ENCODE results near the gene ABCG1.
A peak's percentile ranks its signal among the peaks of the same experiment; 100 is the strongest.

Gene ABCG1

DNA sequence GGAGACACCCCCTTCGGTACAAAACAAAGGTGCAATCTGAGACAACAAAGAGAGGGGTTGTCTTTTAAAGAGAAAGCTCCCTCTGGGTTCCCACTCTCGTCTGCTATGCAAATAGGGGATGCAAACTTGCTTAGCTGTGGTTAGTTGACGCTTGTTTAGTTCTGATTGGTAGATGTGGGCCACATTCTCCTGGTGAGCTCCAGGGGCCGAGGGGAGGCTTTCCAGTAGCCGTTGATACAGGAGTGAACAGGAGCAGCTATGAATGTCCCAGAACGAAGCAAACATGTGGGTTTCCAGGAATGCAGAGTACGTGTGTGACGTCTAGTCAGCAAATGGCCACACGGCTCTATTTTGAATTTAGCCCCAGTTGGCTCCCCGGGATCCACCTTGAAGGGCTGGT is 117.1 kb downstream of the ABCG1 start:
- TF ChIP-seq, protein P1, sequence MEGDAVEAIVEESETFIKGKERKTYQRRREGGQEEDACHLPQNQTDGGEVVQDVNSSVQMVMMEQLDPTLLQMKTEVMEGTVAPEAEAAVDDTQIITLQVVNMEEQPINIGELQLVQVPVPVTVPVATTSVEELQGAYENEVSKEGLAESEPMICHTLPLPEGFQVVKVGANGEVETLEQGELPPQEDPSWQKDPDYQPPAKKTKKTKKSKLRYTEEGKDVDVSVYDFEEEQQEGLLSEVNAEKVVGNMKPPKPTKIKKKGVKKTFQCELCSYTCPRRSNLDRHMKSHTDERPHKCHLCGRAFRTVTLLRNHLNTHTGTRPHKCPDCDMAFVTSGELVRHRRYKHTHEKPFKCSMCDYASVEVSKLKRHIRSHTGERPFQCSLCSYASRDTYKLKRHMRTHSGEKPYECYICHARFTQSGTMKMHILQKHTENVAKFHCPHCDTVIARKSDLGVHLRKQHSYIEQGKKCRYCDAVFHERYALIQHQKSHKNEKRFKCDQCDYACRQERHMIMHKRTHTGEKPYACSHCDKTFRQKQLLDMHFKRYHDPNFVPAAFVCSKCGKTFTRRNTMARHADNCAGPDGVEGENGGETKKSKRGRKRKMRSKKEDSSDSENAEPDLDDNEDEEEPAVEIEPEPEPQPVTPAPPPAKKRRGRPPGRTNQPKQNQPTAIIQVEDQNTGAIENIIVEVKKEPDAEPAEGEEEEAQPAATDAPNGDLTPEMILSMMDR (conservative IDR thresholded peaks at IDR 0.05; ENCODE audit: low read depth, low read length), result no peak
- peak; percentile 35 for DNase-seq (ENCODE audit: low read depth)
- H3K4me3 ChIP-seq (ENCODE audit: low read depth, low read length), result no peak overlapping the region

DNA sequence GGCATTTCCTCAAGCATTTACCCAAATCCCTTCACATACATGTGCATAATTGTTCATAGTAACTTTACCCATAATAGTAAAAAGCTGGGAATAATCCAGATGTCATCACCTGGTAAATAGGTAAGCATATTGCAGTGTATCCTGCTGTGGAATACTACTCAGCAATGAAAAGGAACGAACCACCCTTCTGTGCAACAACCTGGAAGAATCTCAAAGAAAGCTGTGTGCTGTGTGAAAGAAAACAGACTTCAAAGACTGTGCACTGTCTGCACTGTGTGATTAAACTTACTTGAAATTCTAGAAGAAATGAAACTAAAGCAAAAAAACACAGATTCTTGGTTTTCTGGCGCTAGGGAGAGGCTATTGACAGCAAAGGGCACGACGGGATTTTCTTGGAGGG is 118.3 kb downstream of the ABCG1 start:
- H3K4me3 ChIP-seq (ENCODE audit: low read depth, low read length), result no peak overlapping the region
- TF ChIP-seq, protein P1 (conservative IDR thresholded peaks at IDR 0.05; ENCODE audit: low read depth, low read length), result no peak
- DNase-seq (ENCODE audit: low read depth), result no peak

DNA sequence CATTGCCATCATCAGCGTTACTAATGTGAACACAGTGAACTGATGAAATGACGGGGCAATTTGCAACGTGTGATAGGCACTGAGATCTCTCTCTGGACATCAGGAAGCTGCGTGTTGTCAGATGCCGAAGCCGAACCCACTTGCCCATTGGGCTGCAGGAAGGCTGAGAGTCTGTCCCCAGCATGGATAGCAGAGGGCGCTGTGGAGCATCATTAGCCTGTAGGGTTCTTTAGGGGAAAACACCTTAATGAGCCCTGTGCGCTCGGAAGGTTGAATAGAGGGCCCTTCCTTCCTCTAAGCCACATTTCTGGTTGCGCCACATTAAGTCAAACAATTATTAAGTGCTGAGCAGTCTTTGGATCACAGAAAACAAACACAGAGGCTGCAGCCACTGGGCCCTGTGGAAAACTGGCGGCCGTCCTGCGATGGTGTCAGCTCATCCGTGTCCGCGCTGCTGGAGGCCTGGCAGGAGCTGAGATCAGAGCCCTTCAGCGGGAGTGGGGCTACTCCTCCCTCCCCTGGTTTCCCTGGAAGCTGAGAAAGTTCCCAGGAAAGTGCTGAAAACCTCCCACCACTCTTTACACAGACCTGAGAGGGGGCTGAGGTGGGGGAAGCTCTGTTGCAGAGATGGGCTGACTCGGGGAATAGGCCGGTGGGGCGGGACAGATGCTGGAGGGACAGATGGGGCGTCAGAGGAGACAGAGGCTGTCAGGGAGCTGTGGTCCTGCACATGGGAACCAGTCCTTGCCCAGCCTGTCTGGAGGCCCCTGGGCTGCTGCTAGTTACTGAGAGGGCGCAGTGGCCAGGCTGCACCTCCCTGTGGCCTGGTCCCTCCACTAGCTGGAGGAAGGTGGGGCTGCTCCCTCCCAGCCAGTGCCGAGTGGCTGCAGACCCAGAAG is 119.1 kb downstream of the ABCG1 start:
- peak; percentile 75 for DNase-seq (ENCODE audit: low read depth)
- TF ChIP-seq, protein P1 (conservative IDR thresholded peaks at IDR 0.05; ENCODE audit: low read depth, low read length), result peak; percentile 84
- no peak overlapping the region for H3K4me3 ChIP-seq (ENCODE audit: low read depth, low read length)

DNA sequence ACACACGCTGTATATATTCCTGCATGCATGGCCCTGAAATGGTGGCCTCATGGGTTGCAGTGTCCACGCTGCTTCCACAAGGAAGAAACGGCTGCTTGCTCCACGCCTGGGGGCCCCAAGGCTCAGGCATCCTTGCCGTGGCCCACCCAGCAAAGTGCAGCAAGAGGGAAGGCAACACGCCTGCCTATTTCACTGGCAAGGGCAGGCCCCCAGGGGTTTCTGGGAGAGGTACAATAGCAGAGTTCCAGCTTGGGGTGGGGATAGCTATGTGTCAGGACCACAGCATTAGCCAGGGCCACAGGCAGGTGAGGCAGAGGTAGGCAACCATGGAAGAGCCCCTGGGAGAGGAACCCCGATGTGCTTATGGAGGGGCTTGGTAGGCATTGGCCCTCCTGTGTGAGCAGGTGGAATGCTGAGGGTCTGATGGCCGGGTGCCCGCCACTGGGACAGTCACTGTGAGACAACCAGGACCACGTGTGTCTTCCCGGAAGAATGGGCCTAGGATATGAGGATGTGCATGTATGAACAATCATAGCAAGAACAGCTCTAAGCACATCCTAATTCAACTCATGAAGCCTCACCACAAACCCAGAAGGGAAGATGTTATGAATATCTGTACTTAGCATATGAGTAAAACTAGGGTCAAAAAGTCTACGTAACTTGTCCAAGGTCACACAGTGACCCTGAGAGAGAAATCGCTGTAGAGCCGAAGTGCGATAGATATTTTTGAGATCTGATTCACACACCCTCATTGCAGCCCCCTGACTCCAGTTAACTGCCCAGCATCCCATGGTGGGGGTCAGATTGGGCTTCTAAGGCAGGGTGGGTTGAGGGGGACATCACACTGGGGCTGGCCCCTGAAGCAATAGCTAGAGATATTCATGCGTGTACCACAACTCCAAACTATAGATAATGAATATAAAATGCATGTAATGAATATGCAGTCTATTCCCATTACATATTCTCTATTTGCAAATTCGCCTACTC is 120.1 kb downstream of the ABCG1 start:
- DNase-seq (ENCODE audit: low read depth), result no peak
- TF ChIP-seq, protein P1 (conservative IDR thresholded peaks at IDR 0.05; ENCODE audit: low read depth, low read length), result no peak
- H3K4me3 ChIP-seq (ENCODE audit: low read depth, low read length), result no peak overlapping the region

DNA sequence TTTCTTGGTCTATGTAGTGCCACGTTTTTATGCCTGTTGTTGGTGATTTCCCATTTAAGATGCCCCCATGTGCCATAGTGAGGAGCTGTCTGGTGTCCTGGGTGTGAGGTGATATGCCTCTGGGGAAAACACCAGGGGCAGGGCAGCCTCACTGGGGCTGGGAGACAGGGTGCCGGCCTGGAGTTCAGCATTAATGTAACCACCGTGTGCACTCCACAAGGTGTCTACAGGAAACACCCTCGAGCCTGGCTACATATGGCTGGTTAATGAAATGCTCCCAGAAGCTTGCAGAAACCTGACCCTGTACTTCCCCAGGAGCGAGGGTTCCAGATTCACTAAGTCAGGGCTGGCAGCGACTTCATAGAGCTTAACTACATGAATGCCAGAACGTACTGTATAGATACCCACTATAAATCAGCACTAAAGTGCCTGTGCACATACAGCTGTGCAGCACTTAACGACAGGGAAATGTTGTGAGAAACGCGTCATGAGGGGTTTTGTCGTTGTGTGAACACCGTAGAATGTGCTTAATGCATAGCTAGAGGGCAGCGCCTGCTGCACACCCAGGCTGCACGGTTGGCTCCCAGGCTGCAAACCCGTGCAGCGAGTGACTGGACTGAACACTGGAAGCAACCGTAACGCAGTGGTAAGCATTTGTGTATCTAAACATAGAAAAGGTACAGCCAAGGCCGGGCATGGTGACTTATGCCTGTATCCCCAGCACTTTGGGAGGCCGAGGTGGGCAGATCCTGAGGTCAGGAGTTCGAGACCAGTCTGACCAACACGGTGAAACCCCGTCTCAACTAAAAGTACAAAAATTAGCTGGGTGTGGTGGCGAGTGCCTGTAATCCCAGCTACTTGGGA is 121.5 kb downstream of the ABCG1 start:
- TF ChIP-seq, protein P1 (conservative IDR thresholded peaks at IDR 0.05; ENCODE audit: low read depth, low read length), result no peak
- H3K4me3 ChIP-seq (ENCODE audit: low read depth, low read length), result no peak overlapping the region
- DNase-seq (ENCODE audit: low read depth), result no peak

Measured in choroid plexus epithelial cell (primary cell).